ENCODE measurements around the gene SYT17.

DNA sequence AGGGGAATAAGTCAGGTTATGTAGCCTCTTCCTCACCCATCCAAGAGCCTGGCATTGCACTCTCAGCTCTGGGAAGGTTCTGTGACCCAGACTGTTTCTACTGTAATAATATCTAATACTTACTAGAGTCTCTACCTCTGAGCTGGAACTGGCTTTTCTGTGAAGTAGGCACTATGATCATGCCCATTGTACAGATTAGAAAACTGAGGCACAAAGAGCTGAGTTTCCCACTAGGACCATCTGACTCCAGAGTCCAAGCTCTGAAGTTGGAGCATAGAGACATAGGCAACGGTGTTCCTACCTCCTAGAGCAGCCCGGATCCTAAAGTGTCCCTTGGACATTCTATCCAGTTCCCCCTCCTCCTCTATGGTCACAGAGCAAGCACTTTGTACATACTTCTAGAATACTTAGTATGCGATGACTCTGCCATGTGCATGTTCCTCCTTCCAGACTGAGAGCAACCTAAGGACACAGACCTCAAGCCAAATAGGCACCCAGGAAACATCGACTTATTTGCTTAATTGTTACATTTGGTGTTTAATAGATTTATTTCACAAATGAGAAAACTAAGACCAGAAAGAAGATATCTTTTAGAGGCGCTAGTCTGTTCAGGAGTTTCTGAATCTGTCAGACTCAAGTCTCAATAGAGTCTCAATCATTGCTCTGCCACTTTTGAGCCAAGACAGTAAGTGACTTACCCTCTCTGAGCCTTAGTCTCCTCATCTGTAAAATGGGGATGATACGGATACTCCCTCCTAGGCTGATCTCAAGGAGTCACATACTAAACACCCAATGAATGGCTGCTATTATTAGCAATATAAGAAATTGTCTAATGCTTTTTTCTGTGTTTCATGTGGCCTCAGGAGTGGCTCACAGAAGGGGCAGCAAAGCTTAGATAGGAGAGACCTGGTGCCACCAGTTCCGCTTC lies 121.1 kb downstream of the SYT17 start:
- TF ChIP-seq, protein P1, sequence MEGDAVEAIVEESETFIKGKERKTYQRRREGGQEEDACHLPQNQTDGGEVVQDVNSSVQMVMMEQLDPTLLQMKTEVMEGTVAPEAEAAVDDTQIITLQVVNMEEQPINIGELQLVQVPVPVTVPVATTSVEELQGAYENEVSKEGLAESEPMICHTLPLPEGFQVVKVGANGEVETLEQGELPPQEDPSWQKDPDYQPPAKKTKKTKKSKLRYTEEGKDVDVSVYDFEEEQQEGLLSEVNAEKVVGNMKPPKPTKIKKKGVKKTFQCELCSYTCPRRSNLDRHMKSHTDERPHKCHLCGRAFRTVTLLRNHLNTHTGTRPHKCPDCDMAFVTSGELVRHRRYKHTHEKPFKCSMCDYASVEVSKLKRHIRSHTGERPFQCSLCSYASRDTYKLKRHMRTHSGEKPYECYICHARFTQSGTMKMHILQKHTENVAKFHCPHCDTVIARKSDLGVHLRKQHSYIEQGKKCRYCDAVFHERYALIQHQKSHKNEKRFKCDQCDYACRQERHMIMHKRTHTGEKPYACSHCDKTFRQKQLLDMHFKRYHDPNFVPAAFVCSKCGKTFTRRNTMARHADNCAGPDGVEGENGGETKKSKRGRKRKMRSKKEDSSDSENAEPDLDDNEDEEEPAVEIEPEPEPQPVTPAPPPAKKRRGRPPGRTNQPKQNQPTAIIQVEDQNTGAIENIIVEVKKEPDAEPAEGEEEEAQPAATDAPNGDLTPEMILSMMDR (IDR thresholded peaks at IDR 0.05) = no peak
- TF ChIP-seq POLR2AphosphoS5 (IDR thresholded peaks at IDR 0.05) (no peak), EP300 (IDR thresholded peaks at IDR 0.05) (no peak)
